ENCODE measurements around the gene HPD. TPM values are rescaled to one million over a fixed set of nuclear protein-coding genes. Genes with fewer than 3 reads are reported as not detected.
A peak's percentile ranks its signal among the peaks of the same experiment; 100 is the strongest.

The HPD gene
- total RNA-seq, 2 experiments from 2014 or later, result not detected

- intact Hi-C loops (cut with micrococcal nuclease), result loop anchor here (1.0 kb wide), 5 partner anchors 10 to 75 kb away; partner anchors contain the start of gene PSMD9
- H3K4me3 Mint-ChIP-seq, result peak overlapping the region; percentile 78
These were observed 45.5 kb downstream of the HPD start for GRCh38 chr12:121812921-121813896.

GRCh38 chr12:121812320-121812871 is 46.3 kb downstream of the HPD start:
- Mint-ChIP-seq H3K27me3 (ENCODE audit: low read depth) (no peaks in the 10 kb centered on the region), H3K27ac (peak overlapping the region; percentile 63), H3K4me1 (ENCODE audit: low read depth) (peaks cover 46% of the 10 kb centered on the region), H3K36me3 (ENCODE audit: low read depth) (peaks cover 29% of the 10 kb centered on the region), H3K9me3 (no peaks in the 10 kb centered on the region), H3K4me3 (peak overlapping the region; percentile 78)
- CTCF ChIA-PET, result interaction anchor here (0.7 to 12.5 kb wide), 19 partner anchors 10 to 255 kb away, joined by 3 to 494 read pairs (median 4); partner anchors contain the start of genes PSMD9, RHOF and SETD1B
- peak; percentile 39 for DNase-seq
- intact Hi-C loops (cut with micrococcal nuclease), result loop anchor here (1.0 kb wide), 5 partner anchors 9 to 76 kb away; partner anchors contain the start of gene PSMD9

More at GRCh38 chr12:121812921-121813896, 45.5 kb downstream of the HPD start:
- DNase-seq, result no peak
- Mint-ChIP-seq H3K4me1 (ENCODE audit: low read depth) (peaks cover 44% of the 10 kb centered on the region), H3K27ac (peak overlapping the region; percentile 63), H3K36me3 (ENCODE audit: low read depth) (peaks cover 30% of the 10 kb centered on the region), H3K9me3 (no peaks in the 10 kb centered on the region), H3K27me3 (ENCODE audit: low read depth) (no peaks in the 10 kb centered on the region)
- CTCF ChIA-PET, result interaction anchor here (0.7 to 12.5 kb wide), 6 partner anchors 11 to 417 kb away, joined by 3 to 494 read pairs (median 4); partner anchors contain the start of genes RHOF and SETD1B

- intact Hi-C loops (cut with micrococcal nuclease), result loop anchor here (1.0 kb wide), 5 partner anchors 8 to 77 kb away; partner anchors contain the start of gene PSMD9
- CTCF ChIA-PET, result interaction anchor here (0.6 to 12.5 kb wide), 27 partner anchors 9 to 525 kb away, joined by 3 to 494 read pairs (median 4); partner anchors contain the start of genes PSMD9, RHOF and SETD1B
- no peaks in the 10 kb centered on the region for H3K27me3 Mint-ChIP-seq (ENCODE audit: low read depth)
- peak; percentile 67 for DNase-seq
- peak overlapping the region; percentile 86 for H3K27ac Mint-ChIP-seq
- H3K4me1 Mint-ChIP-seq (ENCODE audit: low read depth), result peaks cover 52% of the 10 kb centered on the region
- H3K4me3 Mint-ChIP-seq, result peak overlapping the region; percentile 78
- H3K36me3 Mint-ChIP-seq (ENCODE audit: low read depth), result peaks cover 28% of the 10 kb centered on the region
- H3K9me3 Mint-ChIP-seq, result no peaks in the 10 kb centered on the region
These were observed 47.0 kb downstream of the HPD start for GRCh38 chr12:121811434-121812319.

- Mint-ChIP-seq H3K36me3 (ENCODE audit: low read depth) (peaks cover 26% of the 10 kb centered on the region), H3K27me3 (ENCODE audit: low read depth) (no peaks in the 10 kb centered on the region), H3K27ac (peak overlapping the region; percentile 86), H3K4me1 (ENCODE audit: low read depth) (peaks cover 59% of the 10 kb centered on the region), H3K4me3 (peak overlapping the region; percentile 78), H3K9me3 (no peaks in the 10 kb centered on the region)
- intact Hi-C loops (cut with micrococcal nuclease), result no loop called here
- CTCF ChIA-PET, result interaction anchor here (0.6 to 12.5 kb wide), 20 partner anchors 8 to 526 kb away, joined by 3 to 494 read pairs (median 6); partner anchors contain the start of genes PSMD9, RHOF and SETD1B
- no peak for DNase-seq
These were observed 47.7 kb downstream of the HPD start for GRCh38 chr12:121810833-121811433.

- H3K36me3 Mint-ChIP-seq (ENCODE audit: low read depth), result peaks cover 29% of the 10 kb centered on the region
- peak overlapping the region; percentile 78 for H3K4me3 Mint-ChIP-seq
- no peak overlapping the region for H3K27ac Mint-ChIP-seq
- intact Hi-C loops (cut with micrococcal nuclease), result no loop called here
- H3K4me1 Mint-ChIP-seq (ENCODE audit: low read depth), result peaks cover 61% of the 10 kb centered on the region
- DNase-seq, result no peak
- H3K9me3 Mint-ChIP-seq, result no peaks in the 10 kb centered on the region
- CTCF ChIA-PET, result interaction anchor here (0.7 to 12.5 kb wide), 12 partner anchors 8 to 83 kb away, joined by 3 to 494 read pairs (median 7); partner anchors contain the start of genes PSMD9, RHOF and SETD1B
- H3K27me3 Mint-ChIP-seq (ENCODE audit: low read depth), result no peaks in the 10 kb centered on the region
These were observed 48.3 kb downstream of the HPD start for GRCh38 chr12:121810234-121810817.

GRCh38 chr12:121809712-121810116 is 48.9 kb downstream of the HPD start:
- CTCF ChIA-PET, result interaction anchor here (1.2 to 12.5 kb wide), 5 partner anchors 7 to 33 kb away, joined by 3 to 494 read pairs (median 16); partner anchors contain the start of genes RHOF and SETD1B
- Mint-ChIP-seq H3K4me3 (no peak overlapping the region), H3K36me3 (ENCODE audit: low read depth) (peaks cover 29% of the 10 kb centered on the region), H3K4me1 (ENCODE audit: low read depth) (peaks cover 60% of the 10 kb centered on the region), H3K27me3 (ENCODE audit: low read depth) (no peaks in the 10 kb centered on the region), H3K27ac (peak overlapping the region; percentile 50), H3K9me3 (no peaks in the 10 kb centered on the region)
- no peak for DNase-seq
- intact Hi-C loops (cut with micrococcal nuclease), result no loop called here

- intact Hi-C loops (cut with micrococcal nuclease), result no loop called here
- no peak overlapping the region for H3K27ac Mint-ChIP-seq
- H3K4me3 Mint-ChIP-seq, result no peak overlapping the region
- peaks cover 57% of the 10 kb centered on the region for H3K4me1 Mint-ChIP-seq (ENCODE audit: low read depth)
- H3K9me3 Mint-ChIP-seq, result no peaks in the 10 kb centered on the region
- DNase-seq, result no peak
- H3K27me3 Mint-ChIP-seq (ENCODE audit: low read depth), result no peaks in the 10 kb centered on the region
- CTCF ChIA-PET, result interaction anchor here (1.2 to 12.5 kb wide), 3 partner anchors 13 to 79 kb away, joined by 3 to 494 read pairs (median 3); partner anchors contain the start of gene RHOF
- H3K36me3 Mint-ChIP-seq (ENCODE audit: low read depth), result peaks cover 28% of the 10 kb centered on the region
These were observed 50.0 kb downstream of the HPD start for GRCh38 chr12:121808623-121809022.

GRCh38 chr12:121807642-121808347 is 50.9 kb downstream of the HPD start:
- Mint-ChIP-seq H3K36me3 (ENCODE audit: low read depth) (peaks cover 27% of the 10 kb centered on the region), H3K4me3 (no peak overlapping the region), H3K27ac (peak overlapping the region; percentile 12), H3K27me3 (ENCODE audit: low read depth) (no peaks in the 10 kb centered on the region), H3K4me1 (ENCODE audit: low read depth) (peaks cover 49% of the 10 kb centered on the region), H3K9me3 (no peaks in the 10 kb centered on the region)
- no peak for DNase-seq
- CTCF ChIA-PET, result interaction anchor here (1.0 to 12.5 kb wide), 4 partner anchors 12 to 87 kb away, joined by 3 to 494 read pairs (median 3); partner anchors contain the start of genes PSMD9 and RHOF
- intact Hi-C loops (cut with micrococcal nuclease), result no loop called here

- Mint-ChIP-seq H3K4me1 (ENCODE audit: low read depth) (peaks cover 43% of the 10 kb centered on the region), H3K27ac (peak overlapping the region; percentile 87), H3K4me3 (peak overlapping the region; percentile 80), H3K27me3 (ENCODE audit: low read depth) (no peaks in the 10 kb centered on the region), H3K9me3 (no peaks in the 10 kb centered on the region), H3K36me3 (ENCODE audit: low read depth) (peaks cover 32% of the 10 kb centered on the region)
- no peak for DNase-seq
- intact Hi-C loops (cut with micrococcal nuclease), result no loop called here
- CTCF ChIA-PET, result interaction anchor here (0.6 to 12.5 kb wide), 7 partner anchors 9 to 316 kb away, joined by 3 to 494 read pairs (median 3); partner anchors contain the start of genes PSMD9 and RHOF
These were observed 51.9 kb downstream of the HPD start for GRCh38 chr12:121806546-121807423.

Data from activated naive CD4-positive, alpha-beta T cell treated with anti-CD3 and anti-CD28 coated beads for 36 hours (primary cell).